KG1 (cell line): ENCODE results near the gene LAYN.
A peak's percentile ranks its signal among the peaks of the same experiment; 100 is the strongest.

Source experiments
- DNase-seq: peaks from one replicate; lab custom pipeline; 2025; lab: John Stamatoyannopoulos, UW

LAYN gene

GRCh38 chr11:111598148-111598547 is 57.6 kb downstream of the LAYN start:
- no peak for DNase-seq

- no peak for DNase-seq
These were observed 58.0 kb downstream of the LAYN start for GRCh38 chr11:111598559-111598958.

- no peak for DNase-seq
These were observed 61.1 kb downstream of the LAYN start for GRCh38 chr11:111601636-111601978.

GRCh38 chr11:111601979-111602864 is 61.7 kb downstream of the LAYN start, which contains the start of gene SIK2:
Gene SIK2, plus strand, starts transcription at chr11:111602449. Its CDS starts 115 bp downstream, at chr11:111602564.
- peak; percentile 95 for DNase-seq

GRCh38 chr11:111602865-111603610 is 62.5 kb downstream of the LAYN start:
- no peak for DNase-seq

GRCh38 chr11:111603611-111604130 is 63.2 kb downstream of the LAYN start:
- DNase-seq = no peak

GRCh38 chr11:111604392-111605009 is 64.0 kb downstream of the LAYN start:
- DNase-seq = peak; percentile 38

- DNase-seq = no peak
These were observed 65.2 kb downstream of the LAYN start for GRCh38 chr11:111605681-111606080.

GRCh38 chr11:111606986-111607385 is 66.5 kb downstream of the LAYN start:
- no peak for DNase-seq

- DNase-seq = no peak
These were observed 67.2 kb downstream of the LAYN start for GRCh38 chr11:111607751-111608150.
